Measurements from ENCODE around the gene FAM240A. TPM values are rescaled to one million over a fixed set of nuclear protein-coding genes. Genes with fewer than 3 reads are reported as not detected.

The FAM240A gene
- total RNA-seq, 1 experiment from 2014 or later, result not detected

DNA sequence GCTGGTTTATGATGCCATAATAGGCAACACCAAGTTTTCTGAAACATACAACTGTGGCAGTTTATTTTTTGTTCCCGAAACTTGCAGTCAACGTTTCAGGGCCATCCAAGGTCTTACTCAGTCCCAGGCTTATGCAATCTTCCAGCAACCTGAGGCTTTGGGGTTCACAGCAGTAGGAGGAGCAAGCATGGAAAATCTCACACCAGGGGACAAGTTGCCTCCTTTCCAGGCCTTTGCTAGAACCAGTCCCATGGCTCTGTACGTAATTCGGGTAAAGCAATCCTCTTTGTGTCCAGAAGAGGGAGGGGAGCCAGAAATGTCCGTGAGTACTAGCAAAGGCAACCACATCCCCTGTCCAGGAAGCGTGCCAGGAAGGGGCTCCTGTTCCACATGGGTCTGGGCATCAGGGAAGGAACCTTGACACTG, 4.7 kb upstream of the FAM240A start:
- Histone ChIP-seq H4K20me1 (ENCODE audit: low read length) (no peaks in the 10 kb centered on the region), H3F3A (ENCODE audit: low read length, unreplicated experiment) (no peaks in the 10 kb centered on the region), H2AFZ (ENCODE audit: low read length) (no peak overlapping the region), H3K27me3 (ENCODE audit: low read length) (0 out of 2 replicates have a peak, but pooled peaks cover 2% of the 10 kb centered on the region), H3K4me3 (ENCODE audit: low read length) (no peak overlapping the region), H3K4me1 (ENCODE audit: insufficient read depth, low read length) (no peaks in the 10 kb centered on the region), H3K36me3 (ENCODE audit: low read depth, low read length) (no peaks in the 10 kb centered on the region), H3K9me3 (ENCODE audit: low read length) (no peaks in the 10 kb centered on the region), H3K9ac (ENCODE audit: low read length) (no peak overlapping the region), H3K9me2 (replicated peaks; ENCODE audit: low read length) (no peaks in the 10 kb centered on the region), H3K79me2 (ENCODE audit: low read length) (no peaks in the 10 kb centered on the region), H3K4me2 (ENCODE audit: low read length) (no peak overlapping the region), H3K27ac (ENCODE audit: low read length) (no peak overlapping the region)
- intact Hi-C loops (cut with micrococcal nuclease), result no loop called here
- POLR2A ChIA-PET (ENCODE audit: unreplicated experiment), result interaction anchor here (0.6 kb wide), 1 partner anchor 119 kb away, joined by 3 read pairs; no protein-coding TSS in a partner anchor
- BruUV-seq (replicated peaks), result no TSS peak
- CTCF ChIA-PET, result no interaction called here
- peak; percentile 24 for DNase-seq
- no peak for ATAC-seq
- TF ChIP-seq EZH2phosphoT487 (IDR thresholded peaks at IDR 0.05; ENCODE audit: borderline replicate concordance, low read length) (no peak), CTCF (conservative IDR thresholded peaks at IDR 0.05; ENCODE audit: low read depth, low read length) (peak; percentile 38)

- H3K27ac ChIP-seq (ENCODE audit: low read length), result no peak overlapping the region
- BruUV-seq (replicated peaks), result no TSS peak
- no peaks in the 10 kb centered on the region for H3K4me1 ChIP-seq (ENCODE audit: insufficient read depth, low read length)
- H3K9me2 ChIP-seq (replicated peaks; ENCODE audit: low read length), result no peaks in the 10 kb centered on the region
- no peaks in the 10 kb centered on the region for H3K79me2 ChIP-seq (ENCODE audit: low read length)
- H3K36me3 ChIP-seq (ENCODE audit: low read depth, low read length), result no peaks in the 10 kb centered on the region
- intact Hi-C loops (cut with micrococcal nuclease), result no loop called here
- CTCF ChIA-PET, result no interaction called here
- H3K4me2 ChIP-seq (ENCODE audit: low read length), result no peak overlapping the region
- H3K27me3 ChIP-seq (ENCODE audit: low read length), result 0 out of 2 replicates have a peak, but pooled peaks cover 2% of the 10 kb centered on the region
- H4K20me1 ChIP-seq (ENCODE audit: low read length), result no peaks in the 10 kb centered on the region
- POLR2A ChIA-PET (ENCODE audit: unreplicated experiment), result no interaction called here
- no peak overlapping the region for H3K9ac ChIP-seq (ENCODE audit: low read length)
- TF ChIP-seq CTCF (conservative IDR thresholded peaks at IDR 0.05; ENCODE audit: low read depth, low read length) (no peak), EZH2phosphoT487 (IDR thresholded peaks at IDR 0.05; ENCODE audit: borderline replicate concordance, low read length) (no peak), EZH2 (IDR thresholded peaks at IDR 0.05; ENCODE audit: low read length, unreplicated experiment) (no peak)
- no peak overlapping the region for H3K4me3 ChIP-seq (ENCODE audit: low read length)
- H3K9me3 ChIP-seq (ENCODE audit: low read length), result no peaks in the 10 kb centered on the region
- no peak overlapping the region for H2AFZ ChIP-seq (ENCODE audit: low read length)
- no peaks in the 10 kb centered on the region for H3F3A ChIP-seq (ENCODE audit: low read length, unreplicated experiment)
- DNase-seq, result no peak
- no peak for ATAC-seq
These were observed 3.1 kb upstream of the FAM240A start for GRCh38 chr3:46609212-46609721.

- no peaks in the 10 kb centered on the region for H3K4me1 ChIP-seq (ENCODE audit: insufficient read depth, low read length)
- H3K9me3 ChIP-seq (ENCODE audit: low read length), result no peaks in the 10 kb centered on the region
- H3K27me3 ChIP-seq (ENCODE audit: low read length), result peaks cover 6% of the 10 kb centered on the region; the same call in 1 of the 2 replicates
- H4K20me1 ChIP-seq (ENCODE audit: low read length), result no peaks in the 10 kb centered on the region
- H3K4me2 ChIP-seq (ENCODE audit: low read length), result no peak overlapping the region
- POLR2A ChIA-PET (ENCODE audit: unreplicated experiment), result no interaction called here
- H3K4me3 ChIP-seq (ENCODE audit: low read length), result no peak overlapping the region
- DNase-seq (no peak), ATAC-seq (no peak)
- BruUV-seq (replicated peaks), result no TSS peak
- no peaks in the 10 kb centered on the region for H3K79me2 ChIP-seq (ENCODE audit: low read length)
- H3K36me3 ChIP-seq (ENCODE audit: low read depth, low read length), result no peaks in the 10 kb centered on the region
- H3K9me2 ChIP-seq (replicated peaks; ENCODE audit: low read length), result no peaks in the 10 kb centered on the region
- TF ChIP-seq CTCF (conservative IDR thresholded peaks at IDR 0.05; ENCODE audit: low read depth, low read length) (no peak), EZH2 (IDR thresholded peaks at IDR 0.05; ENCODE audit: low read length, unreplicated experiment) (no peak), EZH2phosphoT487 (IDR thresholded peaks at IDR 0.05; ENCODE audit: borderline replicate concordance, low read length) (no peak)
- no peak overlapping the region for H3K9ac ChIP-seq (ENCODE audit: low read length)
- CTCF ChIA-PET, result no interaction called here
- H3F3A ChIP-seq (ENCODE audit: low read length, unreplicated experiment), result no peaks in the 10 kb centered on the region
- no peak overlapping the region for H3K27ac ChIP-seq (ENCODE audit: low read length)
- intact Hi-C loops (cut with micrococcal nuclease), result no loop called here
- no peak overlapping the region for H2AFZ ChIP-seq (ENCODE audit: low read length)
These were observed 2.2 kb upstream of the FAM240A start for GRCh38 chr3:46609944-46610722.

Data from PC-3 (cell line).